ENCODE results near the gene SCAF11.

The SCAF11 gene

DNA sequence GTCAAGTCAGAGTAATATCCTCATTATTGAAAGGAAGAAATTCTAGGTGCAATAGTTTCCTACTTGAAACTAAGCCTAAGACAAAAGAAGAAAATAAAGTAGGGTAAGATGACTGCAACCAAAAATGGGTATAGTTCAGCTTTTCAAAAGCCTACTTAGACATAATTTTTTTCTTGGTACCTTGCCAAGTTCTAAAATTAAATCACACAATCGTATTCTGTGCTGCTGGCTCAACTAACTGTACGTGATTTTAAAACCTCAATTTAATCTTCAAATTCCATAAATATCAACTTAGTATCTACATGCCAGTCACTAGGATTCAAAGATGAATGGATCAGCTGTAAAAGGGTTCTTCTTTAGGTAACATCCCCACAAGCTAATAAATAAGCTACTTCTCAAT, 56.9 kb downstream of the SCAF11 start:
- TF ChIP-seq, protein P1, sequence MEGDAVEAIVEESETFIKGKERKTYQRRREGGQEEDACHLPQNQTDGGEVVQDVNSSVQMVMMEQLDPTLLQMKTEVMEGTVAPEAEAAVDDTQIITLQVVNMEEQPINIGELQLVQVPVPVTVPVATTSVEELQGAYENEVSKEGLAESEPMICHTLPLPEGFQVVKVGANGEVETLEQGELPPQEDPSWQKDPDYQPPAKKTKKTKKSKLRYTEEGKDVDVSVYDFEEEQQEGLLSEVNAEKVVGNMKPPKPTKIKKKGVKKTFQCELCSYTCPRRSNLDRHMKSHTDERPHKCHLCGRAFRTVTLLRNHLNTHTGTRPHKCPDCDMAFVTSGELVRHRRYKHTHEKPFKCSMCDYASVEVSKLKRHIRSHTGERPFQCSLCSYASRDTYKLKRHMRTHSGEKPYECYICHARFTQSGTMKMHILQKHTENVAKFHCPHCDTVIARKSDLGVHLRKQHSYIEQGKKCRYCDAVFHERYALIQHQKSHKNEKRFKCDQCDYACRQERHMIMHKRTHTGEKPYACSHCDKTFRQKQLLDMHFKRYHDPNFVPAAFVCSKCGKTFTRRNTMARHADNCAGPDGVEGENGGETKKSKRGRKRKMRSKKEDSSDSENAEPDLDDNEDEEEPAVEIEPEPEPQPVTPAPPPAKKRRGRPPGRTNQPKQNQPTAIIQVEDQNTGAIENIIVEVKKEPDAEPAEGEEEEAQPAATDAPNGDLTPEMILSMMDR (conservative IDR thresholded peaks at IDR 0.05) = no peak
- TF ChIP-seq ZFX (IDR thresholded peaks at IDR 0.05) = no peak
- no peak overlapping the region for H3K27ac ChIP-seq

- no peak overlapping the region for H3K27ac ChIP-seq
- TF ChIP-seq ZFX (IDR thresholded peaks at IDR 0.05) = no peak
- TF ChIP-seq, protein P1 (conservative IDR thresholded peaks at IDR 0.05) = no peak
Observed at GRCh38 chr12:45930369-45930768, 60.0 kb downstream of the SCAF11 start.

DNA sequence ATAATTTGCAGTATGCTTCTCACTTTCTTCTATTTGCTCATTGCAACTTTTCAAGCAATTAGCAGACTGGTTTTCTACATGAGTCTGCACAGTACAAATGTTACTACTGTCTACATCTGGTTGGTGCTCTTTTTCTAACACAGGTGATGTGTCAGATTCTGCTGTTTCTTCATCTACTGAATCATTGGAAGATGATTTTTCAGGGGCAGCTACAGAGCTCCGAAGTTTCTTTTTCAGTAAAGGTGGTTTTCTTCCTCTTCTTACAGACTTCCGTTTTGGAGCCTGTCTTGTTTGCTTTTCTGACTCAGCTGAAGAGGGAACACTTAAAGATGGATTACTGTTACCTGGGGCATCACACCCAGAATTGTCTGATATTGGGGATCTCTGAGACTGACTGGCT, 62.1 kb downstream of the SCAF11 start:
- TF ChIP-seq ZFX (IDR thresholded peaks at IDR 0.05) = no peak
- TF ChIP-seq, protein P1 (conservative IDR thresholded peaks at IDR 0.05) = no peak
- H3K27ac ChIP-seq = no peak overlapping the region

DNA sequence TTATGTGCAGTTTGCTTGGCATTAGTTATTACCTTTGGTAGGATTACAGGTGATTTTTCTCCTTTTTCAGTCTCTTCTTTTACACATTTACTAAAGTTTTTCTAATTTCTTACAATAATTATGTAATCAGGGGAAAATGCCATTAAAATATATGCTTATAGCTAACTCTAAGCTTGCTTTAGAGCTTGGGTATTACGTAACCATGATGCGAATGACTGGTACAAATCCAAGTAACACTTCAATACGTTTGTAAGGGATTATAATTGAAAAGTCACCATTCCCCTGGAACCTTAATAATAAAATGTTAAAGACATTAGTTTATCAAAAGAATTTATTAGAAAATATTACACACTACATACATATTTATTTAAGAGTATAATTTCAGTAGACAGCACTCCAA, 71.6 kb downstream of the SCAF11 start:
- no peak overlapping the region for H3K27ac ChIP-seq
- TF ChIP-seq ZFX (IDR thresholded peaks at IDR 0.05) = no peak
- TF ChIP-seq, protein P1 (conservative IDR thresholded peaks at IDR 0.05) = no peak

- TF ChIP-seq, protein P1 (conservative IDR thresholded peaks at IDR 0.05) = no peak
- TF ChIP-seq ZFX (IDR thresholded peaks at IDR 0.05) = no peak
- no peak overlapping the region for H3K27ac ChIP-seq
Observed at GRCh38 chr12:45915405-45915804, 75.0 kb downstream of the SCAF11 start.

GRCh38 chr12:45914090-45914489, 76.3 kb downstream of the SCAF11 start:
- H3K27ac ChIP-seq = no peak overlapping the region
- TF ChIP-seq, protein P1 (conservative IDR thresholded peaks at IDR 0.05) = no peak
- no peak for TF ChIP-seq ZFX (IDR thresholded peaks at IDR 0.05)

- no peak overlapping the region for H3K27ac ChIP-seq
- TF ChIP-seq, protein P1 (conservative IDR thresholded peaks at IDR 0.05) = no peak
- no peak for TF ChIP-seq ZFX (IDR thresholded peaks at IDR 0.05)
Observed at GRCh38 chr12:45913631-45914030, 76.7 kb downstream of the SCAF11 start.
